Osteoblast (primary cell): Measurements from ENCODE around the gene DNAJC18. TPM values are rescaled to one million over a fixed set of nuclear protein-coding genes. Genes with fewer than 3 reads are reported as not detected.

Experiments
- DNase-seq: peaks from one replicate; pipeline ENCODE4 v3.0.0; 2011; ENCODE audit warnings: low spot score, mixed read lengths; ENCODE audit not compliant: insufficient read length; ENCODE audit errors: missing footprints
- H2AFZ ChIP-seq: 2 replicates; pipeline ENCODE4 v1.6.0; 2011; ENCODE audit warnings: mild to moderate bottlenecking, low read length
- H3K27ac ChIP-seq: 2 replicates; pipeline ENCODE4 v1.5.1; 2011; ENCODE audit warnings: mild to moderate bottlenecking, low read depth, low read length, moderate library complexity
- H3K27me3 ChIP-seq: 2 replicates; pipeline ENCODE4 v1.6.0; 2012; ENCODE audit warnings: mild to moderate bottlenecking, control low read depth, inconsistent platforms, low read length, moderate library complexity; ENCODE audit not compliant: insufficient read depth
- H3K36me3 ChIP-seq: 2 replicates; pipeline ENCODE4 v1.5.1; 2011; ENCODE audit warnings: mild to moderate bottlenecking, low read length, control low read depth, moderate library complexity; ENCODE audit not compliant: insufficient read depth
- H3K4me1 ChIP-seq: 2 replicates; pipeline ENCODE4 v1.5.1; 2011; ENCODE audit warnings: mild to moderate bottlenecking, low read length, control low read depth, moderate library complexity; ENCODE audit not compliant: insufficient read depth
- H3K4me2 ChIP-seq: 2 replicates; pipeline ENCODE4 v1.6.0; 2011; ENCODE audit warnings: mild to moderate bottlenecking, low read length; ENCODE audit not compliant: insufficient read depth
- H3K4me3 ChIP-seq: fragments of 200-600 bp; sonication (generic); 3 replicates; pipeline ENCODE4 v1.5.1; 2012; ENCODE audit warnings: mild to moderate bottlenecking, low read length, inconsistent platforms; ENCODE audit not compliant: insufficient read depth
- H3K79me2 ChIP-seq: 2 replicates; pipeline ENCODE4 v1.6.0; 2012; ENCODE audit warnings: mild to moderate bottlenecking, low read length, control low read depth, inconsistent platforms; ENCODE audit not compliant: insufficient read depth
- H3K9me3 ChIP-seq: 2 replicates; pipeline ENCODE4 v1.5.1; 2011; ENCODE audit warnings: low read depth, low read length, control low read depth
- H4K20me1 ChIP-seq: 2 replicates; pipeline ENCODE4 v1.6.0; 2012; ENCODE audit warnings: mild to moderate bottlenecking, low read length, control low read depth; ENCODE audit not compliant: insufficient read depth
- CTCF ChIP-seq: IDR thresholded peaks from 2 replicates; pipeline ENCODE4 v1.5.1; 2011; ENCODE audit warnings: mild to moderate bottlenecking, low read depth, low read length, moderate library complexity; ENCODE audit errors: extremely low read depth
- total RNA-seq: library from RNA; depleted of rRNA; stranded (reverse); fragments of >200 nt; gene quantifications from 2 replicates; pipeline ENCODE4 v1.2.3, GENCODE V29; 2012

Gene DNAJC18
- total RNA-seq, 1 donor, result 16.3 TPM

GRCh38 chr5:139391570-139392323 is 47.6 kb downstream of the DNAJC18 start:
- H3K27me3 ChIP-seq, result peaks cover 18% of the 10 kb centered on the region
- no peak overlapping the region for H3K27ac ChIP-seq
- peak overlapping the region; percentile 71 for H3K4me2 ChIP-seq

GRCh38 chr5:139390639-139391569 is 48.4 kb downstream of the DNAJC18 start:
- H2AFZ ChIP-seq, result peak overlapping the region; percentile 42

More at GRCh38 chr5:139391570-139392323, 47.6 kb downstream of the DNAJC18 start:
- Histone ChIP-seq H3K4me1 (no peaks in the 10 kb centered on the region), H3K79me2 (no peaks in the 10 kb centered on the region), H3K36me3 (no peaks in the 10 kb centered on the region), H3K4me3 (peak overlapping the region; percentile 57), H2AFZ (peak overlapping the region; percentile 42), H3K9me3 (no peaks in the 10 kb centered on the region), H4K20me1 (peaks cover 4% of the 10 kb centered on the region)
- no peak for TF ChIP-seq CTCF
- peak; percentile 95 for DNase-seq

GRCh38 chr5:139389701-139390638 is 49.4 kb downstream of the DNAJC18 start, which contains the start of gene MZB1:
Gene MZB1, minus strand, starts transcription at chr5:139389913. Its CDS starts 57 bp downstream, at chr5:139389856.
- no peak within 1 kb of the TSS for H2AFZ ChIP-seq
- H3K4me3 ChIP-seq, result no peak within 1 kb of the TSS
- no peaks in the 10 kb centered on the region for H3K4me1 ChIP-seq
- peak; percentile 87 for DNase-seq
- no peak within 1 kb of the TSS for H3K27ac ChIP-seq
- no peak for TF ChIP-seq CTCF
- no peak within 1 kb of the TSS for H3K4me2 ChIP-seq
- H3K9me3 ChIP-seq, result no peaks in the 10 kb centered on the region
- H3K36me3 ChIP-seq, result no peaks in the 10 kb centered on the region
- peaks cover 18% of the 10 kb centered on the region for H3K27me3 ChIP-seq
- H4K20me1 ChIP-seq, result no peaks in the 10 kb centered on the region
- H3K79me2 ChIP-seq, result no peaks in the 10 kb centered on the region

More at GRCh38 chr5:139390639-139391569, 48.4 kb downstream of the DNAJC18 start:
- no peak for TF ChIP-seq CTCF
- no peak overlapping the region for H3K4me2 ChIP-seq
- H3K4me1 ChIP-seq, result no peaks in the 10 kb centered on the region
- H3K27me3 ChIP-seq, result peaks cover 18% of the 10 kb centered on the region
- peaks cover 4% of the 10 kb centered on the region for H4K20me1 ChIP-seq
- no peak overlapping the region for H3K4me3 ChIP-seq
- no peaks in the 10 kb centered on the region for H3K79me2 ChIP-seq
- no peaks in the 10 kb centered on the region for H3K36me3 ChIP-seq
- H3K27ac ChIP-seq, result no peak overlapping the region
- DNase-seq, result peak; percentile 88
- H3K9me3 ChIP-seq, result no peaks in the 10 kb centered on the region
